Prostate gland (tissue), 2 donors: ENCODE measurements around the gene REEP3.

ENCODE experiments used
- CTCF ChIP-seq, 4 experiments: fragments of 200-600 bp in 2 of 4; fragments of 450-650 bp in 2 of 4; sonication (generic) in 2 of 4; IDR thresholded peaks; 1 replicate in 3 of 4; 2 replicates in 1 of 4; pipeline ENCODE4 v1.5.1; 2016 to 2019; ENCODE audit warnings: antibody characterized with exemption in 4 of 4, mild to moderate bottlenecking in 2 of 4, moderate library complexity in 2 of 4
- POLR2A ChIP-seq: fragments of 450-650 bp; IDR thresholded peaks from one replicate; pipeline ENCODE4 v1.6.1; 2016; ENCODE audit warnings: antibody characterized with exemption, mild to moderate bottlenecking
- POLR2AphosphoS5 ChIP-seq: sonication (generic); formaldehyde crosslinking; IDR thresholded peaks from one replicate; pipeline ENCODE4 v1.6.1; 2017; ENCODE audit warnings: antibody characterized with exemption

- TF ChIP-seq CTCF (IDR thresholded peaks at IDR 0.05) (no peak), POLR2A (no peak), POLR2AphosphoS5 (no peak)
Observed at GRCh38 chr10:63586043-63586442, 64.8 kb downstream of the REEP3 start.
